Caco-2 (cell line): ENCODE results near the gene PITX1. TPM values are rescaled to one million over a fixed set of nuclear protein-coding genes. Genes with fewer than 3 reads are reported as not detected.

Experiments
- BruUV-seq: library from RNA; stranded (reverse); fragments of 400-500 nt; replicated peaks from 2 replicates; lab custom pipeline; 2021; lab: Mats Ljungman, UMichigan
- CTCF ChIA-PET: fragments of 300-600 bp; sonication (Branson Sonifier 250); formaldehyde crosslinking; loops from one replicate; lab custom pipeline; 2022; ENCODE audit warnings: antibody characterized with exemption; lab: Charles Lee
- POLR2A ChIA-PET: fragments of 300-600 bp; sonication (Branson Sonifier 250); formaldehyde crosslinking; loops from one replicate; lab custom pipeline; 2022; ENCODE audit warnings: antibody characterized with exemption; lab: Charles Lee
- DNase-seq, 2 experiments: peaks; one replicate each; pipeline versions ENCODE4 v3.0.0 to v3.0.0-alpha.2; 2020 to 2022
- H3K27me3 ChIP-seq: replicated peaks from 2 replicates; pipeline ENCODE4 v1.6.0; 2011; ENCODE audit warnings: low read length; ENCODE audit not compliant: control insufficient read depth, insufficient read depth
- H3K36me3 ChIP-seq: 2 replicates; pipeline ENCODE4 v1.5.1; 2011; ENCODE audit warnings: low read length; ENCODE audit not compliant: control insufficient read depth, insufficient read depth
- H3K4me1 ChIP-seq: fragments of 250-450 bp; sonication (Bioruptor Pico); 2 replicates; pipeline ENCODE4 v1.5.1; 2020; ENCODE audit warnings: mild to moderate bottlenecking
- H3K4me3 ChIP-seq: 2 replicates; pipeline ENCODE4 v1.5.1; 2011; ENCODE audit warnings: low read depth, mild to moderate bottlenecking, control low read depth, low read length
- H3K9me3 ChIP-seq: fragments of 250-450 bp; sonication (Bioruptor Pico); 2 replicates; pipeline ENCODE4 v1.5.1; 2020; ENCODE audit warnings: mild to moderate bottlenecking, moderate library complexity
- H3K27ac Mint-ChIP-seq: one replicate; pipeline ENCODE4 v1.8.0; 2022; ENCODE audit warnings: mixed read lengths; ENCODE audit not compliant: unreplicated experiment
- H3K27me3 Mint-ChIP-seq: one replicate; pipeline ENCODE4 v1.8.0; 2022; ENCODE audit warnings: mixed read lengths; ENCODE audit not compliant: insufficient read depth, unreplicated experiment
- H3K36me3 Mint-ChIP-seq: one replicate; pipeline ENCODE4 v1.8.0; 2022; ENCODE audit warnings: mild to moderate bottlenecking, mixed read lengths; ENCODE audit not compliant: insufficient read depth, unreplicated experiment
- H3K4me1 Mint-ChIP-seq: one replicate; pipeline ENCODE4 v1.8.0; 2022; ENCODE audit warnings: low read depth, mixed read lengths; ENCODE audit not compliant: unreplicated experiment
- H3K4me3 Mint-ChIP-seq: one replicate; pipeline ENCODE4 v1.8.0; 2022; ENCODE audit warnings: mild to moderate bottlenecking, moderate library complexity, mixed read lengths; ENCODE audit not compliant: unreplicated experiment
- H3K9me3 Mint-ChIP-seq: one replicate; pipeline ENCODE4 v1.8.0; 2022; ENCODE audit warnings: mixed read lengths; ENCODE audit not compliant: unreplicated experiment
- CTCF ChIP-seq, 2 experiments: fragments of 200-600 bp in 1 of 2; IDR thresholded peaks; 1 replicate in 1 of 2; 2 replicates in 1 of 2; pipeline versions ENCODE4 v1.5.1 to v1.8.0; 2011 to 2022; ENCODE audit warnings: antibody characterized with exemption in 1 of 2, control low read depth in 1 of 2, inconsistent platforms in 1 of 2, low read depth in 1 of 2, low read length in 1 of 2, mild to moderate bottlenecking in 1 of 2, moderate library complexity in 1 of 2; ENCODE audit not compliant: insufficient read depth in 1 of 2, severe bottlenecking in 1 of 2, unreplicated experiment in 1 of 2
- intact Hi-C: fragments of 100-400 bp; cut with micrococcal nuclease; formaldehyde crosslinking; loops from one replicate; pipeline ENCODE4 v1.10.0; 2022; ENCODE audit not compliant: unreplicated experiment
- total RNA-seq: library from RNA; stranded (reverse); gene quantifications from 2 replicates; pipeline ENCODE4 v1.2.3, GENCODE V29; 2022

Gene PITX1
- total RNA-seq, 1 experiment from 2014 or later, result 117 TPM

GRCh38 chr5:135040333-135041144 is 6.5 kb upstream of the PITX1 start:
- H3K27me3 Mint-ChIP-seq, result no peaks in the 10 kb centered on the region
- H3K4me1 ChIP-seq, result peaks cover 15% of the 10 kb centered on the region
- peaks cover 13% of the 10 kb centered on the region for H3K36me3 Mint-ChIP-seq
- intact Hi-C loops, result no loop called here
- no peak for TF ChIP-seq CTCF (IDR thresholded peaks at IDR 0.05; ENCODE audit: insufficient read depth in 1 of 2, low read depth in 1 of 2, low read length in 1 of 2, severe bottlenecking in 1 of 2, unreplicated experiment in 1 of 2)
- H3K9me3 ChIP-seq, result no peaks in the 10 kb centered on the region
- DNase-seq, result no peak
- no TSS peak for BruUV-seq
- H3K9me3 Mint-ChIP-seq, result no peaks in the 10 kb centered on the region
- no peak overlapping the region for H3K4me3 Mint-ChIP-seq
- no peaks in the 10 kb centered on the region for H3K27me3 ChIP-seq
- H3K4me1 Mint-ChIP-seq, result peaks cover 19% of the 10 kb centered on the region
- H3K27ac Mint-ChIP-seq, result no peak overlapping the region
- no peaks in the 10 kb centered on the region for H3K36me3 ChIP-seq
- ChIA-PET POLR2A (interaction anchor here (0.6 kb wide), 1 partner anchor 434 kb away, joined by 3 read pairs; no protein-coding TSS in a partner anchor), CTCF (no interaction called here)
- H3K4me3 ChIP-seq, result no peak overlapping the region

DNA sequence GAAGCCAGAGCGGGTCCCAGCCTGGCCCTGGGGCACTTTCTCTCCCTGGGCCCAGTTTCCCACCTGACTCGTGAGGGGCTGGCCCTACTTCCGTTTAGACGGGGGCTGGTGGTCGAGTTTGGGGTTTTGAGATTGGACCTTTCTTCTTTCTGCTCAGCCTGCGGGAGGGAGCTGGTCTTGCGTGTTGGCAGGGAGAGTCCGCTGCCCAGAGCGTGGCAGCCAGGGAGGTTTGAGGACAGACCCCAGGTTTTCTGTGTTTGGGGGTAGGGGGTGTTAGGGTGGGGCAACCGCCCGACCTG is 6.0 kb upstream of the PITX1 start:
- no peaks in the 10 kb centered on the region for H3K36me3 ChIP-seq
- no TSS peak for BruUV-seq
- Mint-ChIP-seq H3K36me3 (peaks cover 15% of the 10 kb centered on the region), H3K4me1 (peaks cover 22% of the 10 kb centered on the region), H3K27me3 (no peaks in the 10 kb centered on the region), H3K27ac (no peak overlapping the region), H3K4me3 (no peak overlapping the region), H3K9me3 (no peaks in the 10 kb centered on the region)
- H3K4me1 ChIP-seq, result peaks cover 21% of the 10 kb centered on the region
- CTCF ChIA-PET, result no interaction called here
- no peaks in the 10 kb centered on the region for H3K27me3 ChIP-seq
- TF ChIP-seq CTCF (IDR thresholded peaks at IDR 0.05; ENCODE audit: insufficient read depth in 1 of 2, low read depth in 1 of 2, low read length in 1 of 2, severe bottlenecking in 1 of 2, unreplicated experiment in 1 of 2), result no peak
- POLR2A ChIA-PET, result interaction anchor here (0.6 kb wide), 1 partner anchor 435 kb away, joined by 3 read pairs; no protein-coding TSS in a partner anchor
- H3K4me3 ChIP-seq, result no peak overlapping the region; the same call in 1 of the 2 replicates
- no peaks in the 10 kb centered on the region for H3K9me3 ChIP-seq
- intact Hi-C loops, result no loop called here
- DNase-seq, result no peak

- H3K36me3 ChIP-seq, result no peaks in the 10 kb centered on the region
- TSS peak; percentile 44 for BruUV-seq
- peaks cover 20% of the 10 kb centered on the region for H3K36me3 Mint-ChIP-seq
- H3K27me3 ChIP-seq, result no peaks in the 10 kb centered on the region
- ChIA-PET POLR2A (interaction anchor here (0.6 kb wide), 1 partner anchor 435 kb away, joined by 3 read pairs; no protein-coding TSS in a partner anchor), CTCF (no interaction called here)
- peaks cover 26% of the 10 kb centered on the region for H3K4me1 ChIP-seq
- peak overlapping the region; percentile 59 for H3K4me3 ChIP-seq
- intact Hi-C loops, result loop anchor here (10.0 kb wide), 1 partner anchor 265 kb away; no protein-coding TSS in a partner anchor
- no peak for TF ChIP-seq CTCF (IDR thresholded peaks at IDR 0.05; ENCODE audit: insufficient read depth in 1 of 2, low read depth in 1 of 2, low read length in 1 of 2, severe bottlenecking in 1 of 2, unreplicated experiment in 1 of 2)
- peak in 1 of 2 experiments; percentile 50 for DNase-seq
- H3K27ac Mint-ChIP-seq, result no peak overlapping the region
- H3K4me3 Mint-ChIP-seq, result peak overlapping the region; percentile 60
- H3K9me3 Mint-ChIP-seq, result no peaks in the 10 kb centered on the region
- H3K4me1 Mint-ChIP-seq, result peaks cover 25% of the 10 kb centered on the region
- no peaks in the 10 kb centered on the region for H3K9me3 ChIP-seq
- no peaks in the 10 kb centered on the region for H3K27me3 Mint-ChIP-seq
Measured at GRCh38 chr5:135039271-135040033, 5.4 kb upstream of the PITX1 start.
